ENCODE data around the gene RAD51B. TPM values are rescaled to one million over a fixed set of nuclear protein-coding genes. Genes with fewer than 3 reads are reported as not detected.

RAD51B gene
- total and polyA plus RNA-seq, 2 of the 13 experiments (the other 11 are each of a cell fraction or from before 2014, with no cell fraction given) = 7.0 to 9.5 TPM

GRCh38 chr14:68552602-68553001 is 733.0 kb downstream of the RAD51B start:
- CTCF ChIA-PET (ENCODE audit: low intra/inter-chr PET ratio, low total read pairs) = no interaction called here
- Histone ChIP-seq H3K9me3 (ENCODE audit: low read length) (no peaks in the 10 kb centered on the region), H3K36me3 (replicated peaks in 1 of 2; ENCODE audit: control insufficient read depth in 1 of 2, insufficient read depth in 2 of 2, low read length in 2 of 2) (no peaks in the 10 kb centered on the region), H4K20me1 (ENCODE audit: insufficient read depth, low read length) (no peaks in the 10 kb centered on the region), H3K27ac (ENCODE audit: extremely low read length, insufficient read depth, low read length) (no peak overlapping the region), H3K4me2 (ENCODE audit: low read depth, low read length) (no peak overlapping the region), H3K4me1 (ENCODE audit: insufficient read depth, low read length) (peaks cover 16% of the 10 kb centered on the region), H3K79me2 (ENCODE audit: insufficient read depth, low read length) (no peaks in the 10 kb centered on the region), H3K27me3 (ENCODE audit: control insufficient read depth in 1 of 2, insufficient read depth in 2 of 2, low read length in 2 of 2) (no peaks in the 10 kb centered on the region), H3K4me3 (replicated peaks in 1 of 3; ENCODE audit: insufficient read depth in 1 of 3, low read depth in 2 of 3, low read length in 3 of 3) (no peak overlapping the region), H2AFZ (ENCODE audit: low read length) (no peak overlapping the region), H3K9ac (ENCODE audit: insufficient read depth, low read depth, low read length) (no peak overlapping the region)
- no TSS peak for BruUV-seq (replicated peaks)
- no peak for ATAC-seq
- intact Hi-C loops (cut with micrococcal nuclease; ENCODE audit: unreplicated experiment) (no loop called here), in situ Hi-C loops (cut with HindIII; ENCODE audit: extremely low pct_ligation_motif_present, low pct_unique_long_range_greater_than_20kb) (no loop called here)
- 26% methylated on average over 2 of the region's 2 CpGs for WGBS (ENCODE audit: low lambda C conversion rate)
- FAIRE-seq = no peak
- POLR2A ChIA-PET = no interaction called here
- TF ChIP-seq ZNF326 (CRISPR knock-in tag; IDR thresholded peaks at IDR 0.05; ENCODE audit: borderline replicate concordance) (no peak), ZNF264 (CRISPR knock-in tag; IDR thresholded peaks at IDR 0.05) (no peak)
- no peak for DNase-seq (ENCODE audit: low spot score)

DNA sequence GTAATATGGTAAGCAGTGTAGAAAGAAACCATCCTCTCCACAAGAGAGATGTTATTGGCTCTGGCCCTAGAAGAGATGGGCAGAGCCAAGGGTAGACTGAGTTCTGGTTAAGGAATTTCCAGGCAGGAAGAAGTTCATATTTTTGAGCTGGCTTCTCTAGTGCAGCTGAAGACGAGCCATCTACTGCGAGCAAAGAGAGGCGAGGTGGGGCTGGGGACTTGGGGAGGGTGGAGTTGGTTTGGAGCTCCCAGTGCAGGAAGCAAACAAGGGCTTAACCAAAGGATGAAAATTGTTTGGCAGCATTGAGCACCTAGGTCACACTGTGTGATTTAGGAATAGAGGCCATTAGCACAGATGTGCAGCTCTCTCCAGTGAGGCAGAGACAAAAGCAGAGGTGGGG is 733.7 kb downstream of the RAD51B start:
- TF ChIP-seq AHR (CRISPR knock-in tag; IDR thresholded peaks at IDR 0.05) (no peak), BHLHE40 (IDR thresholded peaks at IDR 0.05; ENCODE audit: low read length) (no peak), TP53 (CRISPR knock-in tag; conservative IDR thresholded peaks at IDR 0.05) (no peak), JUNB (CRISPR knock-in tag; IDR thresholded peaks at IDR 0.05; ENCODE audit: borderline replicate concordance) (no peak), ERF (CRISPR knock-in tag; IDR thresholded peaks at IDR 0.05) (no peak), ZNF549 (CRISPR knock-in tag; IDR thresholded peaks at IDR 0.05) (no peak), STAG1 (CRISPR knock-in tag; IDR thresholded peaks at IDR 0.05) (no peak), ATF7 (IDR thresholded peaks at IDR 0.05) (no peak), ATF7 (CRISPR knock-in tag; IDR thresholded peaks at IDR 0.05) (no peak), ZFAT (CRISPR knock-in tag; conservative IDR thresholded peaks at IDR 0.05) (no peak), MAFG (CRISPR knock-in tag; IDR thresholded peaks at IDR 0.05) (no peak)
- TF ChIP-seq, protein P1, sequence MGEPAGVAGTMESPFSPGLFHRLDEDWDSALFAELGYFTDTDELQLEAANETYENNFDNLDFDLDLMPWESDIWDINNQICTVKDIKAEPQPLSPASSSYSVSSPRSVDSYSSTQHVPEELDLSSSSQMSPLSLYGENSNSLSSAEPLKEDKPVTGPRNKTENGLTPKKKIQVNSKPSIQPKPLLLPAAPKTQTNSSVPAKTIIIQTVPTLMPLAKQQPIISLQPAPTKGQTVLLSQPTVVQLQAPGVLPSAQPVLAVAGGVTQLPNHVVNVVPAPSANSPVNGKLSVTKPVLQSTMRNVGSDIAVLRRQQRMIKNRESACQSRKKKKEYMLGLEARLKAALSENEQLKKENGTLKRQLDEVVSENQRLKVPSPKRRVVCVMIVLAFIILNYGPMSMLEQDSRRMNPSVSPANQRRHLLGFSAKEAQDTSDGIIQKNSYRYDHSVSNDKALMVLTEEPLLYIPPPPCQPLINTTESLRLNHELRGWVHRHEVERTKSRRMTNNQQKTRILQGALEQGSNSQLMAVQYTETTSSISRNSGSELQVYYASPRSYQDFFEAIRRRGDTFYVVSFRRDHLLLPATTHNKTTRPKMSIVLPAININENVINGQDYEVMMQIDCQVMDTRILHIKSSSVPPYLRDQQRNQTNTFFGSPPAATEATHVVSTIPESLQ (CRISPR knock-in tag; conservative IDR thresholded peaks at IDR 0.05) = no peak
- TF ChIP-seq, protein P2, sequence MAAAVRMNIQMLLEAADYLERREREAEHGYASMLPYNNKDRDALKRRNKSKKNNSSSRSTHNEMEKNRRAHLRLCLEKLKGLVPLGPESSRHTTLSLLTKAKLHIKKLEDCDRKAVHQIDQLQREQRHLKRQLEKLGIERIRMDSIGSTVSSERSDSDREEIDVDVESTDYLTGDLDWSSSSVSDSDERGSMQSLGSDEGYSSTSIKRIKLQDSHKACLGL (CRISPR knock-in tag; IDR thresholded peaks at IDR 0.05) = no peak
- TF ChIP-seq, protein P3, sequence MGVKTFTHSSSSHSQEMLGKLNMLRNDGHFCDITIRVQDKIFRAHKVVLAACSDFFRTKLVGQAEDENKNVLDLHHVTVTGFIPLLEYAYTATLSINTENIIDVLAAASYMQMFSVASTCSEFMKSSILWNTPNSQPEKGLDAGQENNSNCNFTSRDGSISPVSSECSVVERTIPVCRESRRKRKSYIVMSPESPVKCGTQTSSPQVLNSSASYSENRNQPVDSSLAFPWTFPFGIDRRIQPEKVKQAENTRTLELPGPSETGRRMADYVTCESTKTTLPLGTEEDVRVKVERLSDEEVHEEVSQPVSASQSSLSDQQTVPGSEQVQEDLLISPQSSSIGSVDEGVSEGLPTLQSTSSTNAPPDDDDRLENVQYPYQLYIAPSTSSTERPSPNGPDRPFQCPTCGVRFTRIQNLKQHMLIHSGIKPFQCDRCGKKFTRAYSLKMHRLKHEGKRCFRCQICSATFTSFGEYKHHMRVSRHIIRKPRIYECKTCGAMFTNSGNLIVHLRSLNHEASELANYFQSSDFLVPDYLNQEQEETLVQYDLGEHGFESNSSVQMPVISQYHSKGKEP (CRISPR knock-in tag; IDR thresholded peaks at IDR 0.05) = no peak
- H4K20me1 ChIP-seq (ENCODE audit: insufficient read depth, low read length) = no peaks in the 10 kb centered on the region
- H2AFZ ChIP-seq (ENCODE audit: low read length) = no peak overlapping the region
- H3K79me2 ChIP-seq (ENCODE audit: insufficient read depth, low read length) = no peaks in the 10 kb centered on the region
- DNase-seq (ENCODE audit: low spot score) (no peak), ATAC-seq (no peak), FAIRE-seq (no peak)
- H3K27ac ChIP-seq (ENCODE audit: extremely low read length, insufficient read depth, low read length) = no peak overlapping the region
- intact Hi-C loops (cut with micrococcal nuclease; ENCODE audit: unreplicated experiment) (no loop called here), in situ Hi-C loops (cut with HindIII; ENCODE audit: extremely low pct_ligation_motif_present, low pct_unique_long_range_greater_than_20kb) (no loop called here)
- H3K4me3 ChIP-seq (replicated peaks in 1 of 3; ENCODE audit: insufficient read depth in 1 of 3, low read depth in 2 of 3, low read length in 3 of 3) = no peak overlapping the region
- WGBS (ENCODE audit: low lambda C conversion rate) = 81% methylated on average over 3 of the region's 3 CpGs
- ChIA-PET POLR2A (no interaction called here), CTCF (ENCODE audit: low intra/inter-chr PET ratio, low total read pairs) (no interaction called here)
- peaks cover 12% of the 10 kb centered on the region for H3K4me1 ChIP-seq (ENCODE audit: insufficient read depth, low read length)
- no TSS peak for BruUV-seq (replicated peaks)
- H3K36me3 ChIP-seq (replicated peaks in 1 of 2; ENCODE audit: control insufficient read depth in 1 of 2, insufficient read depth in 2 of 2, low read length in 2 of 2) = no peaks in the 10 kb centered on the region
- H3K27me3 ChIP-seq (ENCODE audit: control insufficient read depth in 1 of 2, insufficient read depth in 2 of 2, low read length in 2 of 2) = no peaks in the 10 kb centered on the region
- H3K4me2 ChIP-seq (ENCODE audit: low read depth, low read length) = no peak overlapping the region
- H3K9me3 ChIP-seq (ENCODE audit: low read length) = no peaks in the 10 kb centered on the region
- H3K9ac ChIP-seq (ENCODE audit: insufficient read depth, low read depth, low read length) = no peak overlapping the region

Data from HepG2 (cell line).